HG02884 (cell line): ENCODE data around the gene PPM1H.
"Not testable (repeated sequence)": the region's sequence is repeated elsewhere in the genome, so short reads cannot be mapped to it uniquely, and the experiment has no call there.

ENCODE experiments used
- ATAC-seq: cut with Tn5 transposase; IDR thresholded peaks from one replicate; pipeline ENCODE4 v1.9.1; 2021; ENCODE audit warnings: mild to moderate bottlenecking, moderate library complexity; ENCODE audit not compliant: unreplicated experiment

Gene PPM1H

DNA sequence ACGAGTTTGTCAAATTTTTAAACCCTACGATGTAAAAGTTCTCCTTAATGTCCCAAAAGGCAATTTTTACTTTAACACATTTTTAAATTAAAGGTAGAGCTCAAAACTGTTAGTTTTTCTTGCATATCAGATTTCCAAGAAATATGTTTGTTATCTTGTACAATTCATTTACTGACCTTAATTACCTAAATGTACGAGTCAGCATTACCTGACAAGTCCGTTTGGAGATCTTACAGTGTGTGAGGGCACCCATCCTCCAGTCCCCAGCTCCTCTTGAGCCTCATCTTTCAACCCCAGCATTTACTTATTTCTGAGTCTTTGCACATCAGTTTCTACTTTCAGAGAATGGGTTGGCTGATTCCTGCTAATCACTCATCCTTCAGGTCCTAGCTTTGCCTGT, 23.7 kb downstream of the PPM1H start:
- ATAC-seq = no peak

DNA sequence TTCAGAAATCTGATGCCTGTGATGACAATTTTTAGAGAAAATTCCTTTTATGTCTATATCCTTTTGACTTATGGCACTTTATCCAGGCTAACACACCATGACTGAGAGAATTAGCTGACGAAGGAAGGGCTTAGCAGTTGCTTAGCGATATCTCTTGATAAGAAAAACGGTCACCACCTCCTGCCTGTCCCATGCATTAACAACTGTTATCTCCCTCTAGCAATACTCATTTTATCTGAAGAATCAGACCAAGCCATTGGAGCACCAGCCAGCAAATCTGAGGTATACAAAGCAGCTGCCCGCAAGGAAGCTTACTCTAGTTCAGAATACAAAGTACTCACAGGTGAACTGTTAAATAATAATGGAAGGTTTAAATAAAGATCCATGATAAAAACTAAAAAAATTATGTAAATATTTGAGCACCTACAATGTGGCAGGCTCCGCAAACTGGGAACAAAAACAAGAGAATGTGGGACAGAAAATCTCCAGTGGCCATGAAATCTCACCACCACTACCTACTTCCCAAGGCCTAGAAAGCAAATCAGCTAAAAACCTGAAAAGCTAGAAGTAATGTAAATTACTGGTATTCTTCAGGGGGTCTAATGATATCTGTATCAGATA, 24.3 kb downstream of the PPM1H start:
- ATAC-seq = no peak

DNA sequence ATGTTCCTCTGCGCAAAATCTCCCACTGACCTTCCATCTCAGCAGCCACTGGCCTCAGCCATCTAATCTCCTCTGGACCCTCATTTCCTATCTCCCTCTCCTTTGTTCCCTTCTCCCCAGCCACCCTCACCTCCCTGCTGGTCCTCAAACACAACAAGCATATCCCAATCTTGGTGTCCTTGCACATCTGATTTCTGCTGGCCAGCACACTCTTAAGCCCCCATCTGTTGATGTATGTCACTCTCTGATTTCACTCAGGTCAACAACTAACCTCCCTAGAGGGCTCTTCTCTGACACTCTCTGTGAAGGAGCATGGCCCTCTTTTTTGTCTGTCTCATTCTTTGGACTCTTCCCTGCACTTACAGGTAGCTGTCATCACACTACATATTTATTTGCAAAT, 25.6 kb downstream of the PPM1H start:
- ATAC-seq = no peak

DNA sequence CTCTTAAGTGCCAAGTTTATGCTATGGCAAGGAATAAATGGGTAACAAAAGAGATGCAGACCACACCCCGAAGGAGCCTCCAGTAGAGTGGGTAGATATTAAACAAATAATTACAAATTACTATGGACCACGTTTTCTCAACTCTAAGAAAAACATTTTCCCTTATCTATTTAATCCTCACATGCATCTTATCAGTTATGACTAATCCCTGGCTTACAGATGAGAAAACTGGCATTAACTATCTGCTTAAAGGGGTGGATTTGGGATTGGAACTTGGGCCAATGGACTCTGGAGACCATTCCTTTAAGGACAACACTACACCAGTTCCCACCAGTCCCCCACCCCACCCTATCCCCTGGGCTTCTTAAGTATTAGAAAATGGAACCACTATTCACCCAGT, 26.3 kb downstream of the PPM1H start:
- ATAC-seq = no peak

DNA sequence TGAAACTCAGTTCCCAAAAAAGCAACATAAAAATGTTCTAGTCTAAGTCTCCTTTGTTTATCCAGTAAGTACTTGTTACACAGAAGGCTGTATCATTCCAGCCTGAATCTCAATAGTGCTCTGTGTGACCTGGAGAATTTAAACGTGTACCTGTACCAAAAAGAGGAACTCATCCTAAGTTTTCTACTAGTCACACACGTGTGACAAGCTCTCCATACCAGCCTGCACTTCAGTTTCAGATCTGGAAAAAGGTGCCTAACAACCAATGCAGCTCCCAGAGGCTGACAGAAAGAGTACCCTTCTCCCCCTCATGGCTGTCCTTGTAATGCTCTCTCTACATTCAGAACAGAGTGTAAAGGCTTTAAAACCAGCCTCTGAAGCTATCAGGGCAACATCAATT, 27.4 kb downstream of the PPM1H start:
- ATAC-seq = no peak

DNA sequence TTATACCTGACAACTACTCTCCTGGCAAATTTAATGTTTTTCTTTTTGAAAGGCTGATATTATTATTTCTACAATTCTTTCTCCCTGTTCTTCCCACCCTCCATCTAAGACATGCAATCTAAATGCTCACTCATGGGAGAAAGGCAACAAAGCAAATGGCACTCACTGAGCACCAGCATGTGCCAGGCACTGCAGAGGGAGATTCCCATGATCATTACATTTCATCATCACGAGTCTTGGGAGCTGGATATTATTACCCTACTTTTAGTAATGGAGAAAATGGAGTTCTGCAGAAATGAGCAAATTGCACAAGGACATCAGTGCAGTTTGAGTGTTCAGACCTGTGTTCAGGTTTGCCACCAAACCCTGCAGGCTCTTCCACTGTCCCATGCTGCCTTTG, 27.9 kb downstream of the PPM1H start:
- ATAC-seq = no peak

DNA sequence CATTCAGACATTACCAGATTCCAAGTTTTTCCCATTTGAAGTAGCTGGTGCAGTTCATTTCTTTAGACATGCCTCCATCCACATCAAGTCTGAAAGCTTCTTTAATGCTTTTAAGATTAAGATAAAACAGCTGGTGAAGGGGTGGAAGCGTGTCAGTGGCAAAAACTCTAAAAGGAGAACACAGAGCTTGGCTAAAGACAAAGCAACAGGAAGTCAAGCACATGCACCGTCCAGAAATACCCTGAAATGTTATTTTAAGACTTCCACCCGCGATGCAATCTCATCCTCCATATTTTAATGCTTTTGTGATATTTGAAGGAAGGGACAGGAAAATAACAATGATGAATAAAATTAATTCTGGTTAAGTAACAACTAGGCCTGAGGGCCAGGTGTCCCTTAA, 31.8 kb downstream of the PPM1H start:
- no peak for ATAC-seq

- ATAC-seq = no peak
These were observed 34.2 kb downstream of the PPM1H start for GRCh38 chr12:62900686-62901272.

DNA sequence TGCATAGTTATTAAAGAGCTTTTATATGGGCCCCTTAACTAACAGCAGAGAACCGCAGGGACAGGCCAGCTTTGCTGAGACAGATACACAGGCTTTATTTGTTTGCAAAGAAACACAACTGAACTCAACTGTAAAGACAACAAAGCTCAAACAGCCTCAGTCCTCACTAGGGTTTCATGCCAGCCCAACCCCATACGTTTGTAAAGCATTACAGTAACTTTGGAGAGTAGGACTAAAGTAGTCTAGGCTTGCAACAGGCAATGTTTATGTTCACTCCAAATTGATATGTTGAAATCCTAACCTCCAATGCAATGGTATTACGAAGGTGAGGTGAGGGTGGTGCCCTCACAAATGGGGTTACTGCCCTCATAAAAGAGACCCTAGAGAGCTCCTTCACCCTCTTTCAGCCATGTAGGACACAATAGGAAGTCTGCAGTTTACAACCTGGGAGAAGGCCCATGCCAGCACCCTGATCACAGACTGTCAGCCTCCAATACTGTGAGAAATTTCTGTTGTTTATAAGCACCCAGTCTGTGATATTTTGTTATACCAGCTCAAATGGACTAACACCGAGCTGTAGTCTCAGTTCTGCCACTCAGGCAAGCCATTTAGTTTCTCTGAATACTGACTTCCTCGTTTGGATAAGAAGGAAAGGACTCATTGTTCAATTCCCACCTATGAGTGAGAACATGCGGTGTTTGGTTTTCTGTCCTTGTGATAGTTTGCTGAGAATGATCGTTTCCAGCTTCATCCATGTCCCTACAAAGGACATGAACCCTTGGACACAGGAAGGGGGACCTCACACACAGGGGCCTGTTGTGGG, 35.2 kb downstream of the PPM1H start:
- no peak for ATAC-seq

DNA sequence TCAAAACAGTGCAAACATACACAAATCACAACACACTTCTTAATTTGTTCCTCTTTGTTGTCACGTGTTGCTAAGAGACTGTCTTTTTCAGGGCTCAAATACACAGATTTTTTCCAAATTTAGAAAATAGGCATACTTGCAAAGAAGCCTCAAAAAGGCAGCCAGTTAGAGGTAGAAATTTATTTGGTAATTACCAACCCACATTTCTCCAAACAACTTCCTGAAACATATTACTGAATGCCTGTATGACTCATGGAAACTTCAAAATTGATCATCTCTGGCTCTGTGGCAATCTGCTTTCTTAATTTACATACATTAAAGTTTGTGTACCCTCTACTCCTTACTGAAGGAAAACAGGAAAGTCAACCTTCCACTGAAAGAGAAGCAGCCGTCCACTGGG, 36.4 kb downstream of the PPM1H start:
- ATAC-seq = no peak

DNA sequence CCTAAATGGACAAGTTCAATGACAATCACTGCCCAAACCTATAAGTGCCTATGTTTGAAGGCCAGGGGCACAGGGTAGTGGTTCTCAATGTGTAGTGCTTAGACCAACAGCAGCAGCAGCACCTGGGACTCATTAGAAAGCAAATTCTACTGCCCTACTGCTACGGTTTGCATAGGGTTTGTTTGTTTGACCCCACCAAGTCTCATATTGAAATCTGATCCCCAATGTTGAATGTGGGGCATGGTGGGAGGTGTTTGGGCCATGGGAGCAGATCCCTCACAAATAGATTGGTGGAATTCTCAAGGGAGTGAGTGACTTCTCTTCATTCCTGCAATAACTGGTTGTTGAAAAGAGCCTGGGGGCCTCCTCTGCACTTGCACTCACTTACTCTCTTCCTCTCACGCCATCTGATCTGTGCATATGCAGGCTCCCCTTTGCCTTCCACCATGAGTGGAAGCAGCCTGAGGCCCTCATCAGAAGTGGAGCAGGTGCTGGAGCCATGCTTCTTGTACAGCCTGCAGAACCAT, 39.5 kb downstream of the PPM1H start:
- no peak for ATAC-seq

- ATAC-seq = no peak
These were observed 41.7 kb downstream of the PPM1H start for GRCh38 chr12:62893276-62893675.

DNA sequence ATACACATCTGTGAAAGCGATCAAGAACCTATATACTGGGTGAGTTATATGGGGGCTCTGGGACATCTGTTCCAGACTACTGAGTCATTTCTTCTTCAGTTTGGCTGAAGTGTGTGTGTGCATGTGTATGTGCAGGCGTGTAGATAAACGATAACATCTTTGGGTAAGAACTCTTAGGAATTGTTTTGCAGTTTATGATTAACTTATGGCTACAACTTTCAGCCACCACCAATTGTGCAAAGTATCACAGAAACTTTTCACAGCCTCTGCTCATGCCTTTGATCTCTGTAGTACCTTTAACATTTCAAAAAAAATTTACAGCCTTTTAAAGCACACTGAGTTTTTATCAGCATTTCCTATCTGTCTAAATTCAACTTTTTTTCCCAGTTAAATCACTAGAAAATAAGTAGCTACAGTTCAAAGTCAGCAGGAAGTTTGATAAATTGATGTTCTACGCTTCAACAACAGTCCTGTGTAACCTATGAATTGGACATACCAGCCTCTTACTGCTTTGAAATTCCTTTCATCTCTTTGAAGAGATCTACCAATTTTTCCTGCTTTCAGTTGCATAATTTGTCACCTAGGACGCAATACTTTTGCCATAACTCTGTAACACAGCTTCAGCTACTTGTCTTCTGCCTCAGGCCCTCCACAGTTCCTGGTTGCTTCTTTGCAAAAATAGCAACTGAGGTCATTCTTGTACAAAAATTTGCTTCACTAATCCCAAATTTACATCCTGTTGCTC, 43.0 kb downstream of the PPM1H start:
- no peak for ATAC-seq

- no peak for ATAC-seq
These were observed 46.4 kb downstream of the PPM1H start for GRCh38 chr12:62888454-62889110.

GRCh38 chr12:62886796-62887195, 48.2 kb downstream of the PPM1H start:
- no peak for ATAC-seq

- no peak for ATAC-seq
These were observed 49.7 kb downstream of the PPM1H start for GRCh38 chr12:62885242-62885641.

- not testable (repeated sequence) for ATAC-seq
These were observed 50.1 kb downstream of the PPM1H start for GRCh38 chr12:62884832-62885231.

GRCh38 chr12:62882696-62883095, 52.3 kb downstream of the PPM1H start:
- no peak for ATAC-seq

DNA sequence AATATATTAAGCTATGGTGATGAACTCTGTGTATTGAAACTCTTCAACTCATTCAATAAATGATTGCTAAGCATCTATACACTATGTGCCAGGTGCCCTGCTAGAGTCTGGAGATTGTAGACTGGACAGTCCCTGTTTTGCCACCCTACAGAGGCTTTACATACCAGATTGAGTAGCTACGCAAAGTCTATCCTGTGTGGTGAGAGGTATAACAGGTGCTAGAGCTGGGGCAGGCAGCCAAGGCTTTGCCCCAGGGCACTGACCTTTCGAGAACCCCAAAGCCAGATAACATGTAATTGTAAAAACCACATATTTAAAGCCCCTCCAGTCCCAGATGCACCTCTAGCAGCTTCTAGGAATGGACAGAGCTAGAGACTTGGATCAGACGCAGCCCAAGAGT, 52.8 kb downstream of the PPM1H start:
- no peak for ATAC-seq

DNA sequence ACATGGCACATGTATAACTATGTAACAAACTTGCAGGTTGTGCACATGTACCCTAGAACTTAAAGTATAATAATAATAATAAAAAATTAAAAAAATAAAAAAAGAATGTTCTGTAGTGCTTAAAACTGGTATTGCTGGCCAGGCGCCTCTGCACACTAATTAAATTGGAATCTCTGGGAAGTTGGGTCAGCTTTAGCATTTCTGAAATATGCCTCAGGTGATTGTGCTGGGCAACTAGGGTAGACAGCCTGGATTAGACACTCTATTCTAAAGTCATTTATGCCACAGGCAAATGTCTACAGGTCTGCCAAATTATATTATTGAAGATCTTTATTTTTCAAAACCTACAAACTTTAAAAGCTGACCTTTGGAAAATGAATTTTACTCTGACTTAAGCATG, 55.3 kb downstream of the PPM1H start:
- no peak for ATAC-seq

- not testable (repeated sequence) for ATAC-seq
These were observed 55.7 kb downstream of the PPM1H start for GRCh38 chr12:62879228-62879627.
